ENCODE data around the gene GABRB1.

Gene GABRB1

DNA sequence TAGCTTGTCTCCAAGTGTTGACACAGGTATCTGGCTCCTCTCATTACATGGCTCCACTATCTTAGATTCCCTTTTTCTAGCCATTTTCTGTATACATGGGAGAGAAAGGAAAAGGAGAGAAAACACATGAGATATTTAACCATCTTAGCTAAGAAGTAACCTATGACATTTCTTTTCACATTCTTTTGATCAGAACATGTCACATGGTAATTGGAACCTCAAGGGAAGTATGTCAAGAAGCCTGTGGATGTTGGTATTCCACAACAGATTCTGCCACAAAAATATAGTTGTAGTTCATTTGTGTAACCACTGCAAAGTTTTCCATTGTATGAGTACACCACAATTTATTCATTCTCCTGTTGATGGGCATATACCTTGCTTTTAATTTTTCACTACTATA lies 18.7 kb upstream of the GABRB1 start:
- Histone ChIP-seq H3K4me3 (ENCODE audit: low read depth, low read length) (no peak overlapping the region), H3K9me3 (ENCODE audit: control insufficient read depth, insufficient read depth, low read depth, low read length) (no peaks in the 10 kb centered on the region), H3K27ac (ENCODE audit: extremely low read depth, low read depth, low read length) (no peak overlapping the region), H3K4me1 (ENCODE audit: control insufficient read depth, insufficient read depth, low read length) (no peaks in the 10 kb centered on the region), H3K36me3 (ENCODE audit: control insufficient read depth in 2 of 2, insufficient read depth in 1 of 2, low read length in 2 of 2) (no peaks in the 10 kb centered on the region)
- no peak for TF ChIP-seq ZNF560 (tag by site-specific recombination; IDR thresholded peaks at IDR 0.05; ENCODE audit: borderline replicate concordance)
- TF ChIP-seq ZBTB8A (tag by site-specific recombination; IDR thresholded peaks at IDR 0.05), result no peak
- no peak for TF ChIP-seq PRDM1 (tag by site-specific recombination; IDR thresholded peaks at IDR 0.05)
- TF ChIP-seq OSR2 (tag by site-specific recombination; IDR thresholded peaks at IDR 0.05), result no peak
- no peak for TF ChIP-seq ZBTB7A (tag by site-specific recombination; IDR thresholded peaks at IDR 0.05; ENCODE audit: low read depth)
- TF ChIP-seq BCL11B (tag by site-specific recombination; IDR thresholded peaks at IDR 0.05; ENCODE audit: low read depth), result no peak
- TF ChIP-seq ZNF843 (tag by site-specific recombination; IDR thresholded peaks at IDR 0.05), result no peak
- no peak for TF ChIP-seq ZNF10 (tag by site-specific recombination; IDR thresholded peaks at IDR 0.05)
- no peak for TF ChIP-seq ZNF324 (tag by site-specific recombination; IDR thresholded peaks at IDR 0.05)
- TF ChIP-seq, protein P1, sequence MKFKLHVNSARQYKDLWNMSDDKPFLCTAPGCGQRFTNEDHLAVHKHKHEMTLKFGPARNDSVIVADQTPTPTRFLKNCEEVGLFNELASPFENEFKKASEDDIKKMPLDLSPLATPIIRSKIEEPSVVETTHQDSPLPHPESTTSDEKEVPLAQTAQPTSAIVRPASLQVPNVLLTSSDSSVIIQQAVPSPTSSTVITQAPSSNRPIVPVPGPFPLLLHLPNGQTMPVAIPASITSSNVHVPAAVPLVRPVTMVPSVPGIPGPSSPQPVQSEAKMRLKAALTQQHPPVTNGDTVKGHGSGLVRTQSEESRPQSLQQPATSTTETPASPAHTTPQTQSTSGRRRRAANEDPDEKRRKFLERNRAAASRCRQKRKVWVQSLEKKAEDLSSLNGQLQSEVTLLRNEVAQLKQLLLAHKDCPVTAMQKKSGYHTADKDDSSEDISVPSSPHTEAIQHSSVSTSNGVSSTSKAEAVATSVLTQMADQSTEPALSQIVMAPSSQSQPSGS (tag by site-specific recombination; IDR thresholded peaks at IDR 0.05; ENCODE audit: low read depth), result no peak
- TF ChIP-seq, protein P2, sequence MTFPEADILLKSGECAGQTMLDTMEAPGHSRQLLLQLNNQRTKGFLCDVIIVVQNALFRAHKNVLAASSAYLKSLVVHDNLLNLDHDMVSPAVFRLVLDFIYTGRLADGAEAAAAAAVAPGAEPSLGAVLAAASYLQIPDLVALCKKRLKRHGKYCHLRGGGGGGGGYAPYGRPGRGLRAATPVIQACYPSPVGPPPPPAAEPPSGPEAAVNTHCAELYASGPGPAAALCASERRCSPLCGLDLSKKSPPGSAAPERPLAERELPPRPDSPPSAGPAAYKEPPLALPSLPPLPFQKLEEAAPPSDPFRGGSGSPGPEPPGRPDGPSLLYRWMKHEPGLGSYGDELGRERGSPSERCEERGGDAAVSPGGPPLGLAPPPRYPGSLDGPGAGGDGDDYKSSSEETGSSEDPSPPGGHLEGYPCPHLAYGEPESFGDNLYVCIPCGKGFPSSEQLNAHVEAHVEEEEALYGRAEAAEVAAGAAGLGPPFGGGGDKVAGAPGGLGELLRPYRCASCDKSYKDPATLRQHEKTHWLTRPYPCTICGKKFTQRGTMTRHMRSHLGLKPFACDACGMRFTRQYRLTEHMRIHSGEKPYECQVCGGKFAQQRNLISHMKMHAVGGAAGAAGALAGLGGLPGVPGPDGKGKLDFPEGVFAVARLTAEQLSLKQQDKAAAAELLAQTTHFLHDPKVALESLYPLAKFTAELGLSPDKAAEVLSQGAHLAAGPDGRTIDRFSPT (tag by site-specific recombination; IDR thresholded peaks at IDR 0.05), result no peak
- no peak for TF ChIP-seq ZNF221 (tag by site-specific recombination; IDR thresholded peaks at IDR 0.05; ENCODE audit: borderline replicate concordance)
- no peak for TF ChIP-seq ZNF433 (tag by site-specific recombination; IDR thresholded peaks at IDR 0.05; ENCODE audit: low read depth)
- no peak for TF ChIP-seq ZSCAN16 (tag by site-specific recombination; IDR thresholded peaks at IDR 0.05)
- TF ChIP-seq, protein P3, sequence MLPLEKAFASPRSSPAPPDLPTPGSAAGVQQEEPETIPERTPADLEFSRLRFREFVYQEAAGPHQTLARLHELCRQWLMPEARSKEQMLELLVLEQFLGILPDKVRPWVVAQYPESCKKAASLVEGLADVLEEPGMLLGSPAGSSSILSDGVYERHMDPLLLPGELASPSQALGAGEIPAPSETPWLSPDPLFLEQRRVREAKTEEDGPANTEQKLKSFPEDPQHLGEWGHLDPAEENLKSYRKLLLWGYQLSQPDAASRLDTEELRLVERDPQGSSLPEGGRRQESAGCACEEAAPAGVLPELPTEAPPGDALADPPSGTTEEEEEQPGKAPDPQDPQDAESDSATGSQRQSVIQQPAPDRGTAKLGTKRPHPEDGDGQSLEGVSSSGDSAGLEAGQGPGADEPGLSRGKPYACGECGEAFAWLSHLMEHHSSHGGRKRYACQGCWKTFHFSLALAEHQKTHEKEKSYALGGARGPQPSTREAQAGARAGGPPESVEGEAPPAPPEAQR (tag by site-specific recombination; IDR thresholded peaks at IDR 0.05), result no peak
- no peak for TF ChIP-seq ZBTB17 (tag by site-specific recombination; IDR thresholded peaks at IDR 0.05)
- no peak for TF ChIP-seq HOXC10 (CRISPR knock-in tag; IDR thresholded peaks at IDR 0.05)
- POLR2A ChIA-PET, result no interaction called here
- CTCF ChIA-PET, result no interaction called here

DNA sequence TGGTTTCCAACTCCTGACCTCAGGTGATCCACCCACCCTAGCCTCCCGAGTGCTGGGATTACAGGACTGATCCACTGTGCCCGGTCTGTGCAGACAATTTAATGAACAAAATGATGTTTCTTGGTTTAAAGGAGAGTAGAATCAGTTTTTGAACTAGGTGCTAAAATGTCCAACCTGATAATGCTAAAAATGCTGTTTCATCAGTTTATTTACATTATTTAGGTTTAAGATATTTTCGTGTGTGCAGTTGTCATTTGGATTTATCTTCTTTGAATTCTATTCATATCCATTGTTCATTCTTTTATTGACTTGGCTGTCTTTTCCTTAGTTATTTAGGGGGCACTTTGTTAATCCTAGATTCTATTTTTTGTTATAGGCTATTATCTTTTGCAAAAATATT lies 18.0 kb upstream of the GABRB1 start:
- Histone ChIP-seq H3K27ac (ENCODE audit: extremely low read depth, low read depth, low read length) (no peak overlapping the region), H3K36me3 (ENCODE audit: control insufficient read depth in 2 of 2, insufficient read depth in 1 of 2, low read length in 2 of 2) (no peaks in the 10 kb centered on the region), H3K4me3 (ENCODE audit: low read depth, low read length) (no peak overlapping the region), H3K4me1 (ENCODE audit: control insufficient read depth, insufficient read depth, low read length) (no peaks in the 10 kb centered on the region), H3K9me3 (ENCODE audit: control insufficient read depth, insufficient read depth, low read depth, low read length) (no peaks in the 10 kb centered on the region)
- no peak for TF ChIP-seq YY2 (tag by site-specific recombination; IDR thresholded peaks at IDR 0.05)
- CTCF ChIA-PET, result no interaction called here
- POLR2A ChIA-PET, result no interaction called here

DNA sequence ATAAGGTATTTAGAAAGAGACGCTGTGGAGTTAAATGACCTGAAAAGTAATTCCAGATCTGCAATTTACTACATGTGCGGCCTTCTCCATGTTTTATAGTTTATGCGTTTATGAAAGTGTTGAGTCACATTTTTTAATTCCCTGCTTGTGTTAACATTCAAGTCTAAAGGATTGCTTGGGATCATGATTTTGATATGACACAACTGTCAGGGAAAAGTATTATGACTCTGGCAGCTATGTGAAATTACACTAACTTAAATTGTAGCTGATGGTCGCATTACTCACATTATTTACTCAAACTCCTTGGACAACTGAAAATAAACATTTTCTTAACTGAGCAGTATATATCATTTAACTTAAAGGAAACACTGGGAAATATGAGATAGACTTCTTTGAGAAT lies 14.3 kb upstream of the GABRB1 start:
- ChIA-PET POLR2A (no interaction called here), CTCF (no interaction called here)
- H3K4me3 ChIP-seq (ENCODE audit: low read depth, low read length), result no peak overlapping the region
- no peak overlapping the region for H3K27ac ChIP-seq (ENCODE audit: extremely low read depth, low read depth, low read length)
- no peaks in the 10 kb centered on the region for H3K9me3 ChIP-seq (ENCODE audit: control insufficient read depth, insufficient read depth, low read depth, low read length)
- H3K36me3 ChIP-seq (ENCODE audit: control insufficient read depth in 2 of 2, insufficient read depth in 1 of 2, low read length in 2 of 2), result no peaks in the 10 kb centered on the region
- no peaks in the 10 kb centered on the region for H3K4me1 ChIP-seq (ENCODE audit: control insufficient read depth, insufficient read depth, low read length)
- TF ChIP-seq ZNF366 (tag by site-specific recombination; conservative IDR thresholded peaks at IDR 0.05) (no peak), ZNF311 (tag by site-specific recombination; IDR thresholded peaks at IDR 0.05; ENCODE audit: borderline replicate concordance) (no peak), ZNF37A (tag by site-specific recombination; IDR thresholded peaks at IDR 0.05) (no peak), ZNF114 (tag by site-specific recombination; IDR thresholded peaks at IDR 0.05) (no peak), SCRT2 (tag by site-specific recombination; IDR thresholded peaks at IDR 0.05) (no peak), ZNF529 (tag by site-specific recombination; IDR thresholded peaks at IDR 0.05; ENCODE audit: insufficient replicate concordance) (no peak), ZNF530 (tag by site-specific recombination; IDR thresholded peaks at IDR 0.05; ENCODE audit: low read depth) (no peak), ZNF670 (tag by site-specific recombination; IDR thresholded peaks at IDR 0.05; ENCODE audit: low read depth) (no peak), ZNF785 (tag by site-specific recombination; IDR thresholded peaks at IDR 0.05) (no peak), ZNF274 (IDR thresholded peaks at IDR 0.05; ENCODE audit: low read length) (no peak), ZNF274 (tag by site-specific recombination; IDR thresholded peaks at IDR 0.05; ENCODE audit: borderline replicate concordance) (no peak)
- TF ChIP-seq, protein P4, sequence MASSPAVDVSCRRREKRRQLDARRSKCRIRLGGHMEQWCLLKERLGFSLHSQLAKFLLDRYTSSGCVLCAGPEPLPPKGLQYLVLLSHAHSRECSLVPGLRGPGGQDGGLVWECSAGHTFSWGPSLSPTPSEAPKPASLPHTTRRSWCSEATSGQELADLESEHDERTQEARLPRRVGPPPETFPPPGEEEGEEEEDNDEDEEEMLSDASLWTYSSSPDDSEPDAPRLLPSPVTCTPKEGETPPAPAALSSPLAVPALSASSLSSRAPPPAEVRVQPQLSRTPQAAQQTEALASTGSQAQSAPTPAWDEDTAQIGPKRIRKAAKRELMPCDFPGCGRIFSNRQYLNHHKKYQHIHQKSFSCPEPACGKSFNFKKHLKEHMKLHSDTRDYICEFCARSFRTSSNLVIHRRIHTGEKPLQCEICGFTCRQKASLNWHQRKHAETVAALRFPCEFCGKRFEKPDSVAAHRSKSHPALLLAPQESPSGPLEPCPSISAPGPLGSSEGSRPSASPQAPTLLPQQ (tag by site-specific recombination; IDR thresholded peaks at IDR 0.05), result no peak
